Hepatocyte (in vitro differentiated cells): Measurements from ENCODE around the gene SIVA1.

Experiments
- EZH2 ChIP-seq: fragments of 200-600 bp; sonication (generic); IDR thresholded peaks from 2 replicates; pipeline ENCODE4 v1.6.1; 2016; ENCODE audit warnings: antibody characterized with exemption, mild to moderate bottlenecking, borderline replicate concordance
- EZH2phosphoT487 ChIP-seq: fragments of 200-600 bp; sonication (generic); IDR thresholded peaks from one replicate; pipeline ENCODE4 v1.6.1; 2018; ENCODE audit warnings: antibody characterized with exemption, mild to moderate bottlenecking, low read depth, moderate library complexity; ENCODE audit not compliant: unreplicated experiment, severe bottlenecking
- TF ChIP-seq, protein P1 (sequence below): fragments of 200-600 bp; sonication (generic); IDR thresholded peaks from 2 replicates; pipeline ENCODE4 v1.5.1; 2016; ENCODE audit warnings: antibody characterized with exemption, mild to moderate bottlenecking; ENCODE audit not compliant: poor library complexity

DNA sequence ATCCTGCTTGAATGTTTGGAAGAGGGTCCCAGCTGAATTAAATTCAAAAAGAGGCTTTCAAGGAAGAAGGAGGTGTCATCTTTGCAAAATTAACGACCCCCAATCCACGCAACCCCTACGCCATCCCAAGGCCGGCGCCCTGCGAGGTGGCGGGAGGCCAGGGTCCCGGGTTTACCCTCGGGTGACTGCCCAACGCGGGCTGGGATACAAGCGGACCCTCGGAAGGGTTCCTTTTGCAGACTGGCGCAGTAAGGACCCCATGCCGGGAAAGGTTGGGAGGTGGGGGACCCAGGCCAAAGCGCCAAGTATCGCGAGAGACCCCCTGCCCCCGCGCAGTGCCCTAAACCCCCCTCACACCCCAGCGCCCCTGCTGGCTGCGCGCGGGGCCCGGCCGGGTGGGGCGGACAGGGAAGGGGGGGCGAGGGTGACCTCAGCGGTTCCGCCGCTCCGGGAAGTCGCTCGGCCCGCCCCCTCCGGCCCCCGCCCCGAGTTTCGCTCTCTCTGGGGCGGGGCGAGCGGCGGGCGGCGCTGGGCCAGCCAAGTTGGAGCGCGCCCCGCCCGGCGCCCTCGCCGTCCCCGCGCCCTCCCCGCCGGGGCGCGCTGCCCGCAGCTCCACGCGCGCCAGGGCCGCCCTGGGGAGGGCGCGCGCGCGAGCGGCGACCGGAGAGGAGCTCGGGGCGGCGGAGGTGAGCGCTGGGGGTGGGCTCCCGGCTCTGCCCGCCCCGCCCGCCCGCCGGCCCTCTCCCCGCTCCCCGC, 47.2 kb downstream of the SIVA1 start:
- no peak for TF ChIP-seq EZH2phosphoT487
- TF ChIP-seq, protein P1, sequence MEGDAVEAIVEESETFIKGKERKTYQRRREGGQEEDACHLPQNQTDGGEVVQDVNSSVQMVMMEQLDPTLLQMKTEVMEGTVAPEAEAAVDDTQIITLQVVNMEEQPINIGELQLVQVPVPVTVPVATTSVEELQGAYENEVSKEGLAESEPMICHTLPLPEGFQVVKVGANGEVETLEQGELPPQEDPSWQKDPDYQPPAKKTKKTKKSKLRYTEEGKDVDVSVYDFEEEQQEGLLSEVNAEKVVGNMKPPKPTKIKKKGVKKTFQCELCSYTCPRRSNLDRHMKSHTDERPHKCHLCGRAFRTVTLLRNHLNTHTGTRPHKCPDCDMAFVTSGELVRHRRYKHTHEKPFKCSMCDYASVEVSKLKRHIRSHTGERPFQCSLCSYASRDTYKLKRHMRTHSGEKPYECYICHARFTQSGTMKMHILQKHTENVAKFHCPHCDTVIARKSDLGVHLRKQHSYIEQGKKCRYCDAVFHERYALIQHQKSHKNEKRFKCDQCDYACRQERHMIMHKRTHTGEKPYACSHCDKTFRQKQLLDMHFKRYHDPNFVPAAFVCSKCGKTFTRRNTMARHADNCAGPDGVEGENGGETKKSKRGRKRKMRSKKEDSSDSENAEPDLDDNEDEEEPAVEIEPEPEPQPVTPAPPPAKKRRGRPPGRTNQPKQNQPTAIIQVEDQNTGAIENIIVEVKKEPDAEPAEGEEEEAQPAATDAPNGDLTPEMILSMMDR = peak; percentile 42
- TF ChIP-seq EZH2 = no peak
